Measurements from ENCODE around the gene KIRREL3. TPM values are rescaled to one million over a fixed set of nuclear protein-coding genes. Genes with fewer than 3 reads are reported as not detected.

Gene KIRREL3
- total and polyA plus RNA-seq, 7 experiments from 2014 or later, result not detected

DNA sequence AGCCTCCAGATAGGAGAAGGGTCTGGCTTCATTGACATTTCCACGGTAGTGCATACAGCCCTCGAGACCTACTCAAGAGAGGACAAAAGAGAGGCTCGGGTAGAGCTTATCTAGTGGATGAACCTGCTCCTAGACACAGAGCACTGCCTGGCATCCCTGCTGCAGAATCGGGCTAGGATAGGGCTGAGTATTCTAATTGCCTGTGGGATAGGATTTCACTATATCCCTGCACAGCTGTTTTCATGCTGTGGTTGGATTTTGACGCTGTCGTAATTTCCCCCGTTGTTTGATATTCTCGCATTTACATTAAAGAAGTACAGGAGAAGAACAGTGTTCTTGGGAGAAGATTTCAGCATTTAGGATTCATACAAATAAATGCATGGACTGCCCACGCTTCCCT lies 107.8 kb downstream of the KIRREL3 start:
- ATAC-seq (no peak), DNase-seq (no peak)
- Mint-ChIP-seq H3K36me3 (peaks cover 0 to 4% (median 0%) of the 10 kb centered on the region in 5 donors), H3K4me3 (no peak overlapping the region), H3K9me3 (peaks cover 0 to 42% (median 6%) of the 10 kb centered on the region in 11 donors), H3K27ac (no peak overlapping the region), H3K27me3 (peaks cover 3 to 30% (median 11%) of the 10 kb centered on the region in 5 donors), H3K4me1 (peaks cover 0 to 6% (median 0%) of the 10 kb centered on the region in 7 donors)
- H3K4me3 ChIP-seq (ENCODE audit: low read length), result no peak overlapping the region
- H3K27ac ChIP-seq (ENCODE audit: low read depth, low read length), result no peak overlapping the region
- ChIA-PET CTCF (no interaction called here), POLR2A (no interaction called here)
- intact Hi-C loops (cut with micrococcal nuclease), result no loop called here
- no peaks in the 10 kb centered on the region for H3K27me3 ChIP-seq (ENCODE audit: control insufficient read depth in 2 of 2, insufficient read depth in 2 of 2, low read length in 2 of 2)
- no peaks in the 10 kb centered on the region for H3K4me1 ChIP-seq (ENCODE audit: control insufficient read depth in 2 of 2, insufficient read depth in 2 of 2, low read length in 2 of 2)
- H3K9me3 ChIP-seq (ENCODE audit: control insufficient read depth in 2 of 3, low read length in 3 of 3), result no peaks in the 10 kb centered on the region
- H3K36me3 ChIP-seq (ENCODE audit: control insufficient read depth in 2 of 3, insufficient read depth in 3 of 3, low read length in 3 of 3), result no peaks in the 10 kb centered on the region

DNA sequence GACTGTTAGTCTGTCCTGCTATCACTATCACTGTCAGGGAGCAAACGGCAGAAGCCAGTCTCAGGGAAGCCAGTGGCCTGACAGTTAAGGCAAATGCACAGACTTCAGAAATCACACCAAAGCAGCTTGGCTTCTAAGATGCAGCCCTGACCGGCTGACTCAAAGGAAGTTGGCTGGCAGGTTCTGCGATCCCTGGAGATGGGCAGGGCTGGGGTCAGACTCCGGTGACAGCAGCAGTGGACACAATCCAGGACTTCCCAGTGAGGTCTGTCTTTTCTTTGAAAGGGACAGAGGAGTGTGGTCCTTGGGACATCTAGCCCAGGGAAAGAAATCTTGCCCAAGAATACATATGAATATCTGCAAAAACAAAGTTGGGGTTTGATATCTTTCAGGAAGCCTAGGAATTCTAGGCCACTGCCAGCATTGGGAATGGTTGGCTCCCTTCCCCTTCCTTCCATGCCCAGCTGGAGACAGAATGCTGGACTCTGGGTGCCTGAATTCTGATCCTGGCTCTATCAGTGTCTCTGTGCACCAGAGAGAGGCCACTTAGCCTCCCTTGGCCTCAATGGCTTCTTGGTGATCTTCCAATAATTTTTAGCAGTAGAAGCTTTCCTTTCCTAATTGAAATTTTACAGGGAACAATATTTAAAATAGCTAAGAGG lies 108.9 kb downstream of the KIRREL3 start:
- ChIA-PET CTCF (no interaction called here), POLR2A (no interaction called here)
- intact Hi-C loops (cut with micrococcal nuclease), result no loop called here
- peaks cover 0 to 31% (median 4%) of the 10 kb centered on the region in 11 donors for H3K9me3 Mint-ChIP-seq
- Histone ChIP-seq H3K36me3 (ENCODE audit: control insufficient read depth in 2 of 3, insufficient read depth in 3 of 3, low read length in 3 of 3) (no peaks in the 10 kb centered on the region), H3K27ac (ENCODE audit: low read depth, low read length) (no peak overlapping the region), H3K4me3 (ENCODE audit: low read length) (no peak overlapping the region), H3K4me1 (ENCODE audit: control insufficient read depth in 2 of 2, insufficient read depth in 2 of 2, low read length in 2 of 2) (no peaks in the 10 kb centered on the region), H3K27me3 (ENCODE audit: control insufficient read depth in 2 of 2, insufficient read depth in 2 of 2, low read length in 2 of 2) (no peaks in the 10 kb centered on the region), H3K9me3 (ENCODE audit: control insufficient read depth in 2 of 3, low read length in 3 of 3) (no peaks in the 10 kb centered on the region)
- H3K27ac Mint-ChIP-seq, result no peak overlapping the region
- DNase-seq (no peak), ATAC-seq (no peak)
- peaks cover 3 to 26% (median 11%) of the 10 kb centered on the region in 5 donors for H3K27me3 Mint-ChIP-seq
- H3K36me3 Mint-ChIP-seq, result peaks cover 0 to 2% (median 0%) of the 10 kb centered on the region in 5 donors
- peaks cover 0 to 6% (median 0%) of the 10 kb centered on the region in 7 donors for H3K4me1 Mint-ChIP-seq
- H3K4me3 Mint-ChIP-seq, result no peak overlapping the region

DNA sequence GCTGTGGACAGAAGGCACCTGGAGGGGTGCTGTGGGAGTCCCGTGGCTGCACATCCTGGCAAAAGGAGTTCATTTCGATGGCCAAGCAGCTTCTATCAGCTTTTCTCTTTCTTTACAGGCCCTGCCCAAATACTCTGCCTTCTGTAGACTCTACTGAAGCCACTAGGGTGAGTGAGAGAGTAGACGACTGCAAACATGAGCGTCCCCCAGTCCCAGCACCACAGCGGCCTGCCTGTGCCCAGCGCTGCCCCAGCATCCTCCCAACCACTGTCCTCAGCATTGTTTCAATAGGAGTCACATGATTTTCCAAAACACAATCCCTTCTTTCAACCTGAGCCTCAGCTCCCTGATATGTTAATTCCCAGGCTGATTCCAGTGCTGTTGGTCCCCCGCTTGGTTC lies 110.0 kb downstream of the KIRREL3 start:
- Mint-ChIP-seq H3K4me1 (peaks cover 0 to 6% (median 0%) of the 10 kb centered on the region in 7 donors), H3K4me3 (no peak overlapping the region), H3K9me3 (peaks cover 0 to 20% (median 2%) of the 10 kb centered on the region in 11 donors), H3K27me3 (peaks cover 3 to 20% (median 11%) of the 10 kb centered on the region in 5 donors), H3K36me3 (no peaks in the 10 kb centered on the region), H3K27ac (no peak overlapping the region)
- H3K27me3 ChIP-seq (ENCODE audit: control insufficient read depth in 2 of 2, insufficient read depth in 2 of 2, low read length in 2 of 2), result no peaks in the 10 kb centered on the region
- no peaks in the 10 kb centered on the region for H3K9me3 ChIP-seq (ENCODE audit: control insufficient read depth in 2 of 3, low read length in 3 of 3)
- no peak for ATAC-seq
- no peak overlapping the region for H3K27ac ChIP-seq (ENCODE audit: low read depth, low read length)
- H3K36me3 ChIP-seq (ENCODE audit: control insufficient read depth in 2 of 3, insufficient read depth in 3 of 3, low read length in 3 of 3), result no peaks in the 10 kb centered on the region
- no peak for DNase-seq
- no peak overlapping the region for H3K4me3 ChIP-seq (ENCODE audit: low read length)
- intact Hi-C loops (cut with micrococcal nuclease), result no loop called here
- no peaks in the 10 kb centered on the region for H3K4me1 ChIP-seq (ENCODE audit: control insufficient read depth in 2 of 2, insufficient read depth in 2 of 2, low read length in 2 of 2)
- ChIA-PET CTCF (no interaction called here), POLR2A (no interaction called here)

DNA sequence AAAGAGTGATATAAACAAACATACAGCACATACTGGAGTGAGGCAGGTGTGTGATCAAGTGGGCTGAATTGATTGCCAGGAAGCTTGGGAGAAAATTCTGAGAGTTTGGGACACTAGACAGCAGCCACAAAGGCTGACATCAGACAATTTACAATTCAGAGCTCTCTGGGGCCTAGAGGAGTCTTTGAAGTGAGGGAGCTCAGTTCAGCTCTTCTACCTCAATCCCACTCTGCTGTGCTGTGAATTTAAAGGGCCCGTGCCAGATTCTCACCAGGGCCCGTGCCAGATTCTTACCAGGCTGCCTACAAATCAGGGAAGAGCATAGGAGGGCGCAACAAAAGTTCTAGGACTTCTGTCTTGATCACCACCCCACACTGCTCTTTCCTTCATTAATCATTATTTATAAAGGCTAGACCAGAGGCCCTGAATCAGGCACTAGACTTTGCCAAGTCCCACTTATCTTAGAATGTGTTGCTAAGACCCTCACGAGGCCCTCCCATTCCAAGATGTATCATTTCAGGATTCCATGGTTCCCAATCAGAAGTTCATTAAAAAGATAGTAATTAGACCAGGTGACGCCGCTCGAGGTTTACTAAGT lies 112.4 kb downstream of the KIRREL3 start:
- ChIA-PET CTCF (no interaction called here), POLR2A (no interaction called here)
- peaks cover 0 to 16% (median 4%) of the 10 kb centered on the region in 5 donors for H3K27me3 Mint-ChIP-seq
- Histone ChIP-seq H3K27ac (ENCODE audit: low read depth, low read length) (no peak overlapping the region), H3K36me3 (ENCODE audit: control insufficient read depth in 2 of 3, insufficient read depth in 3 of 3, low read length in 3 of 3) (no peaks in the 10 kb centered on the region), H3K27me3 (ENCODE audit: control insufficient read depth in 2 of 2, insufficient read depth in 2 of 2, low read length in 2 of 2) (no peaks in the 10 kb centered on the region), H3K4me3 (ENCODE audit: low read length) (no peak overlapping the region), H3K9me3 (ENCODE audit: control insufficient read depth in 2 of 3, low read length in 3 of 3) (no peaks in the 10 kb centered on the region), H3K4me1 (ENCODE audit: control insufficient read depth in 2 of 2, insufficient read depth in 2 of 2, low read length in 2 of 2) (no peaks in the 10 kb centered on the region)
- ATAC-seq (no peak), DNase-seq (no peak)
- peaks cover 0 to 7% (median 0%) of the 10 kb centered on the region in 11 donors for H3K9me3 Mint-ChIP-seq
- no peaks in the 10 kb centered on the region for H3K4me1 Mint-ChIP-seq
- H3K36me3 Mint-ChIP-seq, result no peaks in the 10 kb centered on the region
- intact Hi-C loops (cut with micrococcal nuclease), result no loop called here
- H3K4me3 Mint-ChIP-seq, result no peak overlapping the region
- H3K27ac Mint-ChIP-seq, result no peak overlapping the region

DNA sequence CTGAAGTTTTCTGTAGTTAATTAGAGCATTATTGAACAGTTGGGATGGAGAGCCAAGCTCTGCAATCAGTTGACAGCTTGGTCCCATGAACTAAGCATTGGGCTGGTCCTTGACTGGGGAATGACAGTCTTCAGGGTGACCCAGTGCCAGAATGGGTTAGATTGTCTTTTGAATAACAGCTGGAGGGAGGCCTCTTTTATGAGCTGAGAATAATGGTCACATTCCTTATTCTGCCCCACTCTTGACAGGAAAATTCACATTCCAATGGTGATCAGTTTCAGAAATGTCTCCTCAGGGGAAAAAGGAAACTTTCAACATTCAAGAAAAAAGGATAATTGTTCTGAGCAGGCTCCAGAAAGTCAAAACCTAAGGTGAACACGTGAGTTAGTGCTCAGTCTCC lies 113.9 kb downstream of the KIRREL3 start:
- H3K27ac Mint-ChIP-seq, result no peak overlapping the region
- Histone ChIP-seq H3K4me1 (ENCODE audit: control insufficient read depth in 2 of 2, insufficient read depth in 2 of 2, low read length in 2 of 2) (no peaks in the 10 kb centered on the region), H3K27ac (ENCODE audit: low read depth, low read length) (no peak overlapping the region), H3K36me3 (ENCODE audit: control insufficient read depth in 2 of 3, insufficient read depth in 3 of 3, low read length in 3 of 3) (no peaks in the 10 kb centered on the region), H3K27me3 (ENCODE audit: control insufficient read depth in 2 of 2, insufficient read depth in 2 of 2, low read length in 2 of 2) (no peaks in the 10 kb centered on the region), H3K4me3 (ENCODE audit: low read length) (no peak overlapping the region), H3K9me3 (ENCODE audit: control insufficient read depth in 2 of 3, low read length in 3 of 3) (no peaks in the 10 kb centered on the region)
- ChIA-PET POLR2A (no interaction called here), CTCF (no interaction called here)
- DNase-seq (no peak), ATAC-seq (no peak)
- intact Hi-C loops (cut with micrococcal nuclease), result no loop called here
- H3K36me3 Mint-ChIP-seq, result no peaks in the 10 kb centered on the region
- peaks cover 0 to 7% (median 0%) of the 10 kb centered on the region in 11 donors for H3K9me3 Mint-ChIP-seq
- H3K4me3 Mint-ChIP-seq, result no peak overlapping the region
- H3K4me1 Mint-ChIP-seq, result no peaks in the 10 kb centered on the region
- H3K27me3 Mint-ChIP-seq, result peaks cover 0 to 16% (median 8%) of the 10 kb centered on the region in 5 donors

DNA sequence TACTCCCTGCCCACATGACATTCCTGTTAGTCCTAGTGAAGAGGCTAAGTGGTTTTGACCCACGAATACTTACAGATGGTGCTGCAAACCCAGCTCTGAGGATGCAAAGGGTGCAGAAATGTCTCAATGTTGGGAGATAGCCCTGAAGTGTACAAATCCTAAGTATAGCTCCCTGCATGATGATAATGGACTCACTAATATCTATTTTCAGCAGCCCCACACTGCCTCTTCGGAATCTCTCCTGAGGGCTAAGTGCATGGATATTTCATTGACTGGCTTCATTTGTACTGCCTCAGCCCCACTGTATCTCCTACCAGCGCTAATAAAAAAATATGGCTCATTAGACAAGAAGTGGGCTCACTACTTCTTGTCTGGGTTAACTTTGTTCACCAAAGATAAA lies 114.5 kb downstream of the KIRREL3 start:
- Histone ChIP-seq H3K27ac (ENCODE audit: low read depth, low read length) (no peak overlapping the region), H3K4me1 (ENCODE audit: control insufficient read depth in 2 of 2, insufficient read depth in 2 of 2, low read length in 2 of 2) (no peaks in the 10 kb centered on the region), H3K9me3 (ENCODE audit: control insufficient read depth in 2 of 3, low read length in 3 of 3) (no peaks in the 10 kb centered on the region), H3K27me3 (ENCODE audit: control insufficient read depth in 2 of 2, insufficient read depth in 2 of 2, low read length in 2 of 2) (no peaks in the 10 kb centered on the region), H3K4me3 (ENCODE audit: low read length) (no peak overlapping the region), H3K36me3 (ENCODE audit: control insufficient read depth in 2 of 3, insufficient read depth in 3 of 3, low read length in 3 of 3) (no peaks in the 10 kb centered on the region)
- ChIA-PET POLR2A (no interaction called here), CTCF (no interaction called here)
- Mint-ChIP-seq H3K27me3 (peaks cover 0 to 16% (median 8%) of the 10 kb centered on the region in 5 donors), H3K27ac (no peak overlapping the region), H3K4me3 (no peak overlapping the region), H3K4me1 (no peaks in the 10 kb centered on the region), H3K36me3 (no peaks in the 10 kb centered on the region), H3K9me3 (peaks cover 0 to 7% (median 0%) of the 10 kb centered on the region in 11 donors)
- no peak for DNase-seq
- no peak for ATAC-seq
- intact Hi-C loops (cut with micrococcal nuclease), result no loop called here

DNA sequence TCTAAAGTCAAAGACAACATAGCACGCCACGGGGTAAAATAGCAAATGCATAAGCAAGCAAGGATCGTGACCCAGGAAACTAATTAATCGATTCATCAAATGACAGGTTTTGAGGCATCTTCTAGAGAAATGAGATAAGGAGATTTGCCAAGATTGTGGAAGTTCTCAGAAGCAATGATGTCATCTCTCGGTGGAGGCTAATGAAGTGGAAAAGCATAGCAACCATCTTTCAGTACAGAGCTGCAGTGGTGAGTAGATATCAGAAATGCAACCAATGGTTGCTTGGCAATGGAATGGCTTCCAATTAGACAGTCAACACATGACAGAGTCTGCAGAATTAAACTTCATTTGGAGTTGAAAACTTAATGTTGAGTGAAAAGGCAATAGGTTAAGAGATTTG lies 116.0 kb downstream of the KIRREL3 start:
- ChIA-PET POLR2A (no interaction called here), CTCF (no interaction called here)
- DNase-seq (no peak), ATAC-seq (no peak)
- Mint-ChIP-seq H3K36me3 (no peaks in the 10 kb centered on the region), H3K27me3 (peaks cover 0 to 14% (median 10%) of the 10 kb centered on the region in 5 donors), H3K4me1 (no peaks in the 10 kb centered on the region), H3K9me3 (peaks cover 0 to 7% (median 0%) of the 10 kb centered on the region in 11 donors), H3K4me3 (no peak overlapping the region), H3K27ac (no peak overlapping the region)
- no peak overlapping the region for H3K4me3 ChIP-seq (ENCODE audit: low read length)
- H3K9me3 ChIP-seq (ENCODE audit: control insufficient read depth in 2 of 3, low read length in 3 of 3), result no peaks in the 10 kb centered on the region
- H3K36me3 ChIP-seq (ENCODE audit: control insufficient read depth in 2 of 3, insufficient read depth in 3 of 3, low read length in 3 of 3), result no peaks in the 10 kb centered on the region
- H3K27me3 ChIP-seq (ENCODE audit: control insufficient read depth in 2 of 2, insufficient read depth in 2 of 2, low read length in 2 of 2), result no peaks in the 10 kb centered on the region
- H3K27ac ChIP-seq (ENCODE audit: low read depth, low read length), result no peak overlapping the region
- H3K4me1 ChIP-seq (ENCODE audit: control insufficient read depth in 2 of 2, insufficient read depth in 2 of 2, low read length in 2 of 2), result no peaks in the 10 kb centered on the region
- intact Hi-C loops (cut with micrococcal nuclease), result no loop called here
